GM18951 (cell line): ENCODE measurements around the gene PSEN2.
"Not testable (repeated sequence)": the region's sequence is repeated elsewhere in the genome, so short reads cannot be mapped to it uniquely, and the experiment has no call there.

Source experiments
- POLR2A ChIP-seq: IDR thresholded peaks from 4 replicates; pipeline ENCODE4 v1.6.1; 2011; ENCODE audit warnings: mild to moderate bottlenecking; ENCODE audit not compliant: insufficient read length, insufficient read depth; ENCODE audit errors: extremely low read depth
- in situ Hi-C: fragments of 300-500 bp; cut with MboI; formaldehyde crosslinking; loops from one replicate; pipeline ENCODE4 v1.12.0; 2022; ENCODE audit warnings: low sequenced_read_pairs, mixed read lengths, inconsistent platforms; ENCODE audit not compliant: unreplicated experiment

Gene PSEN2

GRCh38 chr1:226838456-226838855 is 32.0 kb upstream of the PSEN2 start:
- TF ChIP-seq POLR2A, result no peak
- in situ Hi-C loops, result no loop called here

GRCh38 chr1:226845624-226846023 is 24.8 kb upstream of the PSEN2 start:
- TF ChIP-seq POLR2A, result no peak
- in situ Hi-C loops, result no loop called here

- in situ Hi-C loops, result no loop called here
These were observed 23.6 kb upstream of the PSEN2 start for GRCh38 chr1:226846786-226847185.

GRCh38 chr1:226854548-226854947 is 15.9 kb upstream of the PSEN2 start:
- in situ Hi-C loops, result not testable (repeated sequence)

More at GRCh38 chr1:226846786-226847185, 23.6 kb upstream of the PSEN2 start:
- TF ChIP-seq POLR2A, result no peak

- no peak for TF ChIP-seq POLR2A
- in situ Hi-C loops, result no loop called here
These were observed 7.5 kb upstream of the PSEN2 start for GRCh38 chr1:226862890-226863289.

GRCh38 chr1:226863446-226863845 is 7.0 kb upstream of the PSEN2 start:
- TF ChIP-seq POLR2A, result no peak
- in situ Hi-C loops, result no loop called here

- no peak for TF ChIP-seq POLR2A
- in situ Hi-C loops, result no loop called here
These were observed 6.1 kb upstream of the PSEN2 start for GRCh38 chr1:226864311-226864710.

GRCh38 chr1:226865590-226865989 is 4.8 kb upstream of the PSEN2 start:
- TF ChIP-seq POLR2A, result no peak
- in situ Hi-C loops, result no loop called here

GRCh38 chr1:226867461-226868054 is 2.9 kb upstream of the PSEN2 start:
- in situ Hi-C loops, result no loop called here
- TF ChIP-seq POLR2A, result no peak

GRCh38 chr1:226868726-226869125 is 1.7 kb upstream of the PSEN2 start:
- in situ Hi-C loops, result no loop called here
- no peak for TF ChIP-seq POLR2A

- TF ChIP-seq POLR2A, result no peak
- in situ Hi-C loops, result no loop called here
These were observed 403 bp upstream of the PSEN2 start for GRCh38 chr1:226870026-226870400.

GRCh38 chr1:226871636-226872327 is 1.4 kb downstream of the PSEN2 start:
- TF ChIP-seq POLR2A, result no peak
- in situ Hi-C loops, result no loop called here

- in situ Hi-C loops, result no loop called here
- no peak for TF ChIP-seq POLR2A
These were observed 2.0 kb downstream of the PSEN2 start for GRCh38 chr1:226872437-226872836.

- in situ Hi-C loops, result no loop called here
- TF ChIP-seq POLR2A, result no peak
These were observed 3.6 kb downstream of the PSEN2 start for GRCh38 chr1:226873771-226874578.
